Left ventricle myocardium inferior (tissue), 1 donor: ENCODE measurements around the gene CDH4. TPM values are rescaled to one million over a fixed set of nuclear protein-coding genes. Genes with fewer than 3 reads are reported as not detected.

Source experiments
- DNase-seq: peaks from one replicate; pipeline ENCODE4 v3.0.0-alpha.2; 2020
- H3K27ac ChIP-seq: fragments of 200-600 bp; replicated peaks from 2 replicates; pipeline ENCODE4 v1.8.0; 2021
- H3K27me3 ChIP-seq: fragments of 200-600 bp; 2 replicates; pipeline ENCODE4 v1.8.0; 2021; ENCODE audit warnings: low read depth
- H3K36me3 ChIP-seq: fragments of 200-600 bp; 2 replicates; pipeline ENCODE4 v1.8.0; 2021
- H3K4me1 ChIP-seq: fragments of 200-600 bp; 2 replicates; pipeline ENCODE4 v1.8.0; 2021
- H3K4me3 ChIP-seq: fragments of 200-600 bp; 2 replicates; pipeline ENCODE4 v1.8.0; 2021; ENCODE audit warnings: mild to moderate bottlenecking, moderate library complexity
- H3K9me3 ChIP-seq: fragments of 200-600 bp; replicated peaks from 2 replicates; pipeline ENCODE4 v1.8.0; 2021
- CTCF ChIP-seq: fragments of 200-600 bp; IDR thresholded peaks from 2 replicates; pipeline ENCODE4 v1.8.0; 2021; ENCODE audit warnings: antibody characterized with exemption, mild to moderate bottlenecking, borderline replicate concordance
- intact Hi-C: fragments of 100-400 bp; cut with micrococcal nuclease; formaldehyde crosslinking; loops from one replicate; pipeline ENCODE4 v1.11.0; 2022
- total RNA-seq: library from RNA; stranded (reverse); fragmentation: NEBNext Ultra II Directional; extraction: Animal tissue kit (Norgen Biotek cat#: 25700); gene quantifications from one replicate; pipeline ENCODE4 v1.2.1, GENCODE V29; 2021
- donor health status: DM: no; HTN: yes; CAD: no; lungs with severe emphysema.

The CDH4 gene
- total RNA-seq, 1 donor from 2014 or later, result 0.05 TPM

DNA sequence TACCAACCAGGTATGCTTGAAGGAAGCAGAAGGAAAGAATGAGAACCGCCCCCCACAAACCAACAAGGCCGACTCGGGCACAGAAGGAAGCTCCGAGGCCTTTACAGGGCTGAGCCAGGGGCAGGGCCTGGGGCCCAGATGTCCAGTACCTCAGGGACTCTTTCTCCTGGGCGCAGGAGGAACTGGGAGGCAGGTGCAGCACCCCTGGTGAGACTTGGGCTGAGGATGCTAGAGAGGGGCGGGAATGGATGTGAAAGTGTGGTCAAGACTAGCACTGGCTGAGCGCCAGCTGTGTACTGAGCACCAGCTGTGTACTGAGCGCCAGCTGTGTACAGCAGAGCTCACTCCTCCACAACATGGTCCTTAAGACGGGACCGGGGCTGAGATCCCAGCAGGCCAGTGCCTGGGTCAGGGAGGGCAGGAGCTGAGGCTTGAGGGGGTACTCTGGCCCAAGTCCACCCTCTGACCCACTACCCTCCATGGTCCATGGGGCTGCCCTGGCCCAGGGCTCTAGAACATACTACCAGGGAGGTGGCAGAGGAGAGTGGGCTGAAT is 444.2 kb downstream of the CDH4 start:
- Histone ChIP-seq H3K4me1 (peaks cover 4% of the 10 kb centered on the region), H3K27ac (no peak overlapping the region), H3K27me3 (peaks cover 52% of the 10 kb centered on the region), H3K36me3 (no peaks in the 10 kb centered on the region), H3K4me3 (no peak overlapping the region), H3K9me3 (no peaks in the 10 kb centered on the region)
- no peak for DNase-seq
- no peak for TF ChIP-seq CTCF
- intact Hi-C loops, result no loop called here

DNA sequence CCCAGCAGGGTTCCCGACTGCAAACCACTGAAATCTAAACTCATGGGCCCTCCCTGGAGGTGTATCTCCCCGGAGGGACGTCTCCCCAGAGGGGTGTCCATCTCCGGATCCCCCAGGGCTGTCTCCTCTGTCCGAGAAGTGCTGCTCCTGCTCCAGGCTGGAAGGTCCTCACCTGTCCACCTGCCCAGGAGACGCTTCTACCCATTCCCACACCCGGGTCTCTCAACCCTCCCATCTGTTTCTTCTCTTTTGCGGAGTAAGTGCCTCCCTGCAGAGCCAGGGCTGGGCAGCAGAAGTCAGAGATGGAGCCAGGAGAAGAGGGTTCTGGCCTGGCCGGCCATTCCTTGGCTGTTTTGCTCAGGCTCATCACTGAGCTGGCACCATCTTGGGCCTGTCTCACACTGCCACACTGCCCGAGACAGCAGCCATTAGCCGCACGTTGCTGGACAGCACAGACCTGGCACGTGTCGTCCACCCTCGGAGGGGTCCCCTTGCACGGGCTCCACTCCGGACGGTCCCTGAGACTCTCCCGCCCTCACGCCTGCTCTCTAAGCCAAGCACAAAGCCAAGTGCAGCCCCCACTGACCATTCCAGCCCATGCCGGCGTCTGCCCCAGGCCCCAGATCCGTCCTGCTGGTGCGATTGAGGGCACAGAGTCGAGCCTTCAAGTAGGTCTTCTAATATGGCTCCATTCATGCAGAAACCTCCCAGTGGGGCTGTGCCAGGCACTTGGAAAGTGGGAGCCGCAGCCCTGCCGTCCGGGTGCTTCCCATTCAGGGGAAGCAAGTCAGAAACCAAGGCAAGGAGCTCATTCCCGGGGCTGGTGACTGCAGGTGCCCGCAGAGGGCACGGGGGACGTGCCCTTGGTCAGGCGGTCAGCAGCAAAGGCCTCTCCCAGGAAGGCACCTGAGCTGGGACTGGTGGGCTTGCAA is 445.9 kb downstream of the CDH4 start:
- no peak for DNase-seq
- Histone ChIP-seq H3K27me3 (peaks cover 45% of the 10 kb centered on the region), H3K9me3 (no peaks in the 10 kb centered on the region), H3K27ac (no peak overlapping the region), H3K4me3 (no peak overlapping the region), H3K36me3 (no peaks in the 10 kb centered on the region), H3K4me1 (peaks cover 4% of the 10 kb centered on the region)
- intact Hi-C loops, result no loop called here
- TF ChIP-seq CTCF, result no peak

GRCh38 chr20:61698598-61699494 is 446.8 kb downstream of the CDH4 start:
- Histone ChIP-seq H3K9me3 (no peaks in the 10 kb centered on the region), H3K27me3 (peaks cover 36% of the 10 kb centered on the region), H3K36me3 (no peaks in the 10 kb centered on the region), H3K27ac (no peak overlapping the region), H3K4me1 (peaks cover 4% of the 10 kb centered on the region), H3K4me3 (no peak overlapping the region)
- no peak for TF ChIP-seq CTCF
- no peak for DNase-seq
- intact Hi-C loops, result no loop called here

- no peak for DNase-seq
- Histone ChIP-seq H3K4me1 (peaks cover 4% of the 10 kb centered on the region), H3K27ac (no peak overlapping the region), H3K27me3 (peaks cover 35% of the 10 kb centered on the region), H3K9me3 (no peaks in the 10 kb centered on the region), H3K4me3 (no peak overlapping the region), H3K36me3 (no peaks in the 10 kb centered on the region)
- no peak for TF ChIP-seq CTCF
- intact Hi-C loops, result no loop called here
Measured at GRCh38 chr20:61699495-61700374, 447.7 kb downstream of the CDH4 start.
